ENCODE data around the gene FYN. TPM values are rescaled to one million over a fixed set of nuclear protein-coding genes. Genes with fewer than 3 reads are reported as not detected.

FYN gene
- total and polyA plus RNA-seq, 2 of the 8 experiments (the other 6 are each of a cell fraction or from before 2014, with no cell fraction given): 46.8 to 97.2 TPM

GRCh38 chr6:111736005-111736608 is 137.1 kb downstream of the FYN start (continued):
- TF ChIP-seq RAD21 (IDR thresholded peaks at IDR 0.05 in 1 of 2, conservative IDR thresholded peaks at IDR 0.05 in 1 of 2; ENCODE audit: low read depth in 2 of 2, low read length in 2 of 2) (no peak), CHD1 (IDR thresholded peaks at IDR 0.05; ENCODE audit: low read depth, low read length) (no peak), POU5F1 (IDR thresholded peaks at IDR 0.05; ENCODE audit: low read depth, low read length) (no peak), SAP30 (IDR thresholded peaks at IDR 0.05; ENCODE audit: insufficient read depth, insufficient replicate concordance, low read length) (no peak), POLR2A (IDR thresholded peaks at IDR 0.05; ENCODE audit: control extremely low read depth in 1 of 2, low read depth in 2 of 2, low read length in 2 of 2) (no peak), ZNF274 (IDR thresholded peaks at IDR 0.05; ENCODE audit: borderline replicate concordance, extremely low read depth, low read length) (no peak)
